ENCODE results near the gene DUSP3.

DNA sequence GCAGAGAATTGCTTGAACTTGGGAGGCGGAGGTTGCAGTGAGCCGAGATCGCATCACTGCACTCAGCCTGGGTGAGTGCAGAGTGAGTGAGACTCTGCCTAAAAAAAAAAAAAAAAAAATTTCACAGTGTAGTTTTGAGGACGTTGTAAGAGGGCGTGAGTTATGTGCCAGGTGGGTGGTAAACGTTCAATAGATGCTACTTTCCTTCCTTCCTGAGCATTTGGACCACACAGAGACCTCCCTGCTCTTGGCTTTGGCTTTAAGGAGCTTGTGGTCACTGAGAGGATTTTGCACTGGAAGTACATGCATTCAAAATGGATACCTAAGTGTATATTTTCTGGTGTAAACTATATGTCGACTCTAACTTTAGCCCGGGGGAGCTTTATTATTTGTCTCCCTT lies 50.7 kb downstream of the DUSP3 start:
- TF ChIP-seq CTCF (IDR thresholded peaks at IDR 0.05; ENCODE audit: poor library complexity) (no peak), EZH2phosphoT487 (IDR thresholded peaks at IDR 0.05; ENCODE audit: low read depth, severe bottlenecking, unreplicated experiment) (no peak), EZH2 (IDR thresholded peaks at IDR 0.05; ENCODE audit: borderline replicate concordance) (no peak)

All from hepatocyte (in vitro differentiated cells).